Thyroid gland (tissue), 4 donors: ENCODE data around the gene FAM216B.

ENCODE experiments used
- POLR2A ChIP-seq, 2 donors: fragments of 450-650 bp; IDR thresholded peaks; one replicate each; pipeline ENCODE4 v1.6.1; 2017; ENCODE audit warnings: antibody characterized with exemption in 2 of 2, mild to moderate bottlenecking in 2 of 2, moderate library complexity in 1 of 2
- TF ChIP-seq, protein P1 (sequence below), 6 experiments: fragments of 200-600 bp in 3 of 6; fragments of 450-650 bp in 3 of 6; sonication (generic) in 3 of 6; IDR thresholded peaks; one replicate each; pipeline ENCODE4 v1.5.1; 2016 to 2019; ENCODE audit warnings: antibody characterized with exemption in 6 of 6, mild to moderate bottlenecking in 2 of 6, inconsistent platforms in 1 of 6, moderate library complexity in 1 of 6

DNA sequence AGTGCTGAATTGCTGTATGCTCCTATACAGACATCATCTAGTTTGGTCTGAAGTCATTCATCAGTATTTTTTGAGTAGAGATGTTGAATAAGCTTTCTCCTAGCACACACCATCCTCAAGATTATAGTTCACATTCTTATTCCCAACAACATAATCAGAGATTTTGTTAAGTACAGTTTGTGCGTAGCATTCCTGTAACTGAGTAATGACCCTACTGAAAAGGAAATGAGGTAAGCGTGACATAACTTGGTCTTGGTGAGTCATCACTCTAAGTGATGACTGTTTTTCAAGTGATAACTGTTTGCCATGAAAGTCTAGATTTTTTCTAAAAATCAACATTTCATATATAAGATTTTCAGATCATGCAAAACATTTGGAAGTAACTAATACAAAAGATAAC, 18.5 kb upstream of the FAM216B start:
- TF ChIP-seq, protein P1, sequence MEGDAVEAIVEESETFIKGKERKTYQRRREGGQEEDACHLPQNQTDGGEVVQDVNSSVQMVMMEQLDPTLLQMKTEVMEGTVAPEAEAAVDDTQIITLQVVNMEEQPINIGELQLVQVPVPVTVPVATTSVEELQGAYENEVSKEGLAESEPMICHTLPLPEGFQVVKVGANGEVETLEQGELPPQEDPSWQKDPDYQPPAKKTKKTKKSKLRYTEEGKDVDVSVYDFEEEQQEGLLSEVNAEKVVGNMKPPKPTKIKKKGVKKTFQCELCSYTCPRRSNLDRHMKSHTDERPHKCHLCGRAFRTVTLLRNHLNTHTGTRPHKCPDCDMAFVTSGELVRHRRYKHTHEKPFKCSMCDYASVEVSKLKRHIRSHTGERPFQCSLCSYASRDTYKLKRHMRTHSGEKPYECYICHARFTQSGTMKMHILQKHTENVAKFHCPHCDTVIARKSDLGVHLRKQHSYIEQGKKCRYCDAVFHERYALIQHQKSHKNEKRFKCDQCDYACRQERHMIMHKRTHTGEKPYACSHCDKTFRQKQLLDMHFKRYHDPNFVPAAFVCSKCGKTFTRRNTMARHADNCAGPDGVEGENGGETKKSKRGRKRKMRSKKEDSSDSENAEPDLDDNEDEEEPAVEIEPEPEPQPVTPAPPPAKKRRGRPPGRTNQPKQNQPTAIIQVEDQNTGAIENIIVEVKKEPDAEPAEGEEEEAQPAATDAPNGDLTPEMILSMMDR (IDR thresholded peaks at IDR 0.05): no peak
- TF ChIP-seq POLR2A (IDR thresholded peaks at IDR 0.05): no peak
